ENCODE results near the gene AGGF1.

Gene AGGF1

GRCh38 chr5:77029376-77029885, 773 bp upstream of the AGGF1 start:
- Histone ChIP-seq H3K4me3 (ENCODE audit: low read length) (peak overlapping the region; percentile 90), H3K9ac (ENCODE audit: low read depth, low read length) (no peak overlapping the region), H3K36me3 (ENCODE audit: insufficient read depth, low read depth, low read length) (peaks cover 1% of the 10 kb centered on the region; the same call in 1 of the 2 replicates), H3K27me3 (ENCODE audit: insufficient read depth, low read length) (peaks cover 8% of the 10 kb centered on the region; the same call in 1 of the 2 replicates), H3K9me3 (ENCODE audit: insufficient read depth, low read depth, low read length) (peaks cover 19% of the 10 kb centered on the region), H3K27ac (ENCODE audit: low read length) (no peak overlapping the region), H3K4me1 (ENCODE audit: insufficient read depth, low read length) (no peaks in the 10 kb centered on the region)

GRCh38 chr5:77031891-77032290, 1.7 kb downstream of the AGGF1 start:
- no peak overlapping the region for H3K27ac ChIP-seq (ENCODE audit: low read length)
- no peaks in the 10 kb centered on the region for H3K4me1 ChIP-seq (ENCODE audit: insufficient read depth, low read length)
- peaks cover 19% of the 10 kb centered on the region for H3K9me3 ChIP-seq (ENCODE audit: insufficient read depth, low read depth, low read length)
- H3K9ac ChIP-seq (ENCODE audit: low read depth, low read length), result no peak overlapping the region
- H3K27me3 ChIP-seq (ENCODE audit: insufficient read depth, low read length), result peaks cover 8% of the 10 kb centered on the region; the same call in 1 of the 2 replicates
- no peak overlapping the region for H3K4me3 ChIP-seq (ENCODE audit: low read length)
- peaks cover 26% of the 10 kb centered on the region for H3K36me3 ChIP-seq (ENCODE audit: insufficient read depth, low read depth, low read length)

GRCh38 chr5:77032635-77033034, 2.4 kb downstream of the AGGF1 start:
- Histone ChIP-seq H3K9ac (ENCODE audit: low read depth, low read length) (no peak overlapping the region), H3K4me1 (ENCODE audit: insufficient read depth, low read length) (no peaks in the 10 kb centered on the region), H3K27ac (ENCODE audit: low read length) (no peak overlapping the region), H3K9me3 (ENCODE audit: insufficient read depth, low read depth, low read length) (peaks cover 19% of the 10 kb centered on the region), H3K27me3 (ENCODE audit: insufficient read depth, low read length) (peaks cover 8% of the 10 kb centered on the region; the same call in 1 of the 2 replicates), H3K4me3 (ENCODE audit: low read length) (no peak overlapping the region), H3K36me3 (ENCODE audit: insufficient read depth, low read depth, low read length) (peaks cover 33% of the 10 kb centered on the region)

GRCh38 chr5:77033338-77033737, 3.1 kb downstream of the AGGF1 start:
- Histone ChIP-seq H3K4me3 (ENCODE audit: low read length) (no peak overlapping the region), H3K36me3 (ENCODE audit: insufficient read depth, low read depth, low read length) (peaks cover 38% of the 10 kb centered on the region), H3K27me3 (ENCODE audit: insufficient read depth, low read length) (peaks cover 8% of the 10 kb centered on the region; the same call in 1 of the 2 replicates), H3K9ac (ENCODE audit: low read depth, low read length) (no peak overlapping the region), H3K9me3 (ENCODE audit: insufficient read depth, low read depth, low read length) (peaks cover 17% of the 10 kb centered on the region), H3K4me1 (ENCODE audit: insufficient read depth, low read length) (no peaks in the 10 kb centered on the region), H3K27ac (ENCODE audit: low read length) (no peak overlapping the region)

GRCh38 chr5:77035950-77036349, 5.7 kb downstream of the AGGF1 start:
- Histone ChIP-seq H3K4me3 (ENCODE audit: low read length) (no peak overlapping the region), H3K9me3 (ENCODE audit: insufficient read depth, low read depth, low read length) (peaks cover 3% of the 10 kb centered on the region; the same call in 1 of the 2 replicates), H3K4me1 (ENCODE audit: insufficient read depth, low read length) (no peaks in the 10 kb centered on the region), H3K36me3 (ENCODE audit: insufficient read depth, low read depth, low read length) (peaks cover 62% of the 10 kb centered on the region), H3K9ac (ENCODE audit: low read depth, low read length) (no peak overlapping the region), H3K27ac (ENCODE audit: low read length) (no peak overlapping the region), H3K27me3 (ENCODE audit: insufficient read depth, low read length) (no peaks in the 10 kb centered on the region)

- no peaks in the 10 kb centered on the region for H3K27me3 ChIP-seq (ENCODE audit: insufficient read depth, low read length)
- no peak overlapping the region for H3K9ac ChIP-seq (ENCODE audit: low read depth, low read length)
- no peak overlapping the region for H3K27ac ChIP-seq (ENCODE audit: low read length)
- no peaks in the 10 kb centered on the region; the same call in 1 of the 2 replicates for H3K9me3 ChIP-seq (ENCODE audit: insufficient read depth, low read depth, low read length)
- no peak overlapping the region for H3K4me3 ChIP-seq (ENCODE audit: low read length)
- H3K36me3 ChIP-seq (ENCODE audit: insufficient read depth, low read depth, low read length), result peaks cover 50% of the 10 kb centered on the region
- no peaks in the 10 kb centered on the region for H3K4me1 ChIP-seq (ENCODE audit: insufficient read depth, low read length)
Observed at GRCh38 chr5:77046416-77047073, 16.3 kb downstream of the AGGF1 start.

GRCh38 chr5:77064040-77064439, 33.8 kb downstream of the AGGF1 start:
- H3K9ac ChIP-seq (ENCODE audit: low read depth, low read length), result no peak overlapping the region
- no peaks in the 10 kb centered on the region for H3K27me3 ChIP-seq (ENCODE audit: insufficient read depth, low read length)
- no peak overlapping the region for H3K27ac ChIP-seq (ENCODE audit: low read length)
- no peak overlapping the region for H3K4me3 ChIP-seq (ENCODE audit: low read length)
- H3K36me3 ChIP-seq (ENCODE audit: insufficient read depth, low read depth, low read length), result peaks cover 51% of the 10 kb centered on the region
- 0 out of 2 replicates have a peak, but pooled peaks cover 3% of the 10 kb centered on the region for H3K4me1 ChIP-seq (ENCODE audit: insufficient read depth, low read length)
- no peaks in the 10 kb centered on the region for H3K9me3 ChIP-seq (ENCODE audit: insufficient read depth, low read depth, low read length)

GRCh38 chr5:77065256-77065655, 35.1 kb downstream of the AGGF1 start:
- no peak overlapping the region for H3K4me3 ChIP-seq (ENCODE audit: low read length)
- no peak overlapping the region for H3K27ac ChIP-seq (ENCODE audit: low read length)
- 0 out of 2 replicates have a peak, but pooled peaks cover 3% of the 10 kb centered on the region for H3K4me1 ChIP-seq (ENCODE audit: insufficient read depth, low read length)
- H3K9me3 ChIP-seq (ENCODE audit: insufficient read depth, low read depth, low read length), result no peaks in the 10 kb centered on the region
- H3K36me3 ChIP-seq (ENCODE audit: insufficient read depth, low read depth, low read length), result peaks cover 40% of the 10 kb centered on the region
- no peaks in the 10 kb centered on the region for H3K27me3 ChIP-seq (ENCODE audit: insufficient read depth, low read length)
- H3K9ac ChIP-seq (ENCODE audit: low read depth, low read length), result no peak overlapping the region

- Histone ChIP-seq H3K36me3 (ENCODE audit: insufficient read depth, low read depth, low read length) (peaks cover 30% of the 10 kb centered on the region), H3K27ac (ENCODE audit: low read length) (no peak overlapping the region), H3K4me3 (ENCODE audit: low read length) (no peak overlapping the region), H3K27me3 (ENCODE audit: insufficient read depth, low read length) (no peaks in the 10 kb centered on the region), H3K4me1 (ENCODE audit: insufficient read depth, low read length) (0 out of 2 replicates have a peak, but pooled peaks cover 3% of the 10 kb centered on the region), H3K9me3 (ENCODE audit: insufficient read depth, low read depth, low read length) (no peaks in the 10 kb centered on the region), H3K9ac (ENCODE audit: low read depth, low read length) (no peak overlapping the region)
Observed at GRCh38 chr5:77066184-77066583, 36.0 kb downstream of the AGGF1 start.

GRCh38 chr5:77066823-77067442, 36.7 kb downstream of the AGGF1 start:
- no peak overlapping the region for H3K27ac ChIP-seq (ENCODE audit: low read length)
- no peaks in the 10 kb centered on the region for H3K9me3 ChIP-seq (ENCODE audit: insufficient read depth, low read depth, low read length)
- H3K4me3 ChIP-seq (ENCODE audit: low read length), result no peak overlapping the region
- H3K36me3 ChIP-seq (ENCODE audit: insufficient read depth, low read depth, low read length), result peaks cover 23% of the 10 kb centered on the region
- no peak overlapping the region for H3K9ac ChIP-seq (ENCODE audit: low read depth, low read length)
- 0 out of 2 replicates have a peak, but pooled peaks cover 3% of the 10 kb centered on the region for H3K4me1 ChIP-seq (ENCODE audit: insufficient read depth, low read length)
- no peaks in the 10 kb centered on the region for H3K27me3 ChIP-seq (ENCODE audit: insufficient read depth, low read length)

- Histone ChIP-seq H3K27me3 (ENCODE audit: insufficient read depth, low read length) (peaks cover 17% of the 10 kb centered on the region), H3K36me3 (ENCODE audit: insufficient read depth, low read depth, low read length) (no peaks in the 10 kb centered on the region; the same call in 1 of the 2 replicates), H3K4me3 (ENCODE audit: low read length) (no peak overlapping the region), H3K9ac (ENCODE audit: low read depth, low read length) (no peak overlapping the region), H3K4me1 (ENCODE audit: insufficient read depth, low read length) (no peaks in the 10 kb centered on the region), H3K9me3 (ENCODE audit: insufficient read depth, low read depth, low read length) (no peaks in the 10 kb centered on the region), H3K27ac (ENCODE audit: low read length) (no peak overlapping the region)
Observed at GRCh38 chr5:77073667-77074066, 43.5 kb downstream of the AGGF1 start.

GRCh38 chr5:77074745-77075144, 44.5 kb downstream of the AGGF1 start:
- H3K27ac ChIP-seq (ENCODE audit: low read length), result no peak overlapping the region
- no peaks in the 10 kb centered on the region for H3K9me3 ChIP-seq (ENCODE audit: insufficient read depth, low read depth, low read length)
- H3K36me3 ChIP-seq (ENCODE audit: insufficient read depth, low read depth, low read length), result no peaks in the 10 kb centered on the region; the same call in 1 of the 2 replicates
- no peak overlapping the region for H3K4me3 ChIP-seq (ENCODE audit: low read length)
- no peak overlapping the region for H3K9ac ChIP-seq (ENCODE audit: low read depth, low read length)
- H3K4me1 ChIP-seq (ENCODE audit: insufficient read depth, low read length), result no peaks in the 10 kb centered on the region
- peaks cover 17% of the 10 kb centered on the region for H3K27me3 ChIP-seq (ENCODE audit: insufficient read depth, low read length)

Measured in iPS-20b (cell line).